GM12878 (cell line): ENCODE data around the gene TTC32.

Experiments
- BACH1 ChIP-seq: fragments of 450-650 bp; IDR thresholded peaks from 2 replicates; pipeline ENCODE4 v1.6.1; 2017; ENCODE audit warnings: mild to moderate bottlenecking, borderline replicate concordance
- CHD4 ChIP-seq: fragments of 200-600 bp; sonication (generic); IDR thresholded peaks from 2 replicates; pipeline ENCODE4 v1.6.1; 2016; ENCODE audit warnings: mild to moderate bottlenecking
- EP300 ChIP-seq, 2 experiments: fragments of 150-350 bp in 1 of 2; IDR thresholded peaks; 2 replicates each; pipeline ENCODE4 v1.6.1; 2011 to 2012; ENCODE audit warnings: low read depth in 2 of 2, low read length in 2 of 2, borderline replicate concordance in 1 of 2, improper control_type of control experiment in 1 of 2, inconsistent platforms in 1 of 2; ENCODE audit not compliant: control insufficient read depth in 1 of 2
- ZZZ3 ChIP-seq: IDR thresholded peaks from 2 replicates; pipeline ENCODE4 v1.6.1; 2011; ENCODE audit warnings: low read depth; ENCODE audit not compliant: control insufficient read depth, insufficient read length
- TF ChIP-seq, protein P1 (sequence below): fragments of 450-650 bp; IDR thresholded peaks from 2 replicates; pipeline ENCODE4 v1.6.1; 2017; ENCODE audit warnings: mild to moderate bottlenecking

DNA sequence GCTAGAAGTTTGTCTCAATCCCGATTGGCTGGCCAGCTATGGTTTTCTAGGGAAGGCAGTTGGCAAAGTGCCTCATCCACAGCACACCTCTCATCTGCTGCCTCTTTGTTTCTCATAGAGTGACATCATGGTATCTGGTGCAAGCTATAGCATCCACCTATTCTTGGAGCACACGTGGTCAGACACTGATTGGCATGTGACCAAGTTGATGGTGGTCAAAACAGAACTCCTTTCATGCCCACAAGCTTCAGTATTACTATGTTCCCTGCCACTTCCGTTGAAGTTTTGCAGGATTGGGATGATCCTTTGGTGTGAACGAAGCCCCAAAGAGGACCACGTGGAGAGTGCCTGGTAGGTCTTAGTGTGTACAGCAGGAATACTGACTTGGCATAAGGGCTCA, 28.8 kb downstream of the TTC32 start:
- TF ChIP-seq BACH1 (no peak), CHD4 (no peak), ZZZ3 (no peak), EP300 (IDR thresholded peaks at IDR 0.05; ENCODE audit: borderline replicate concordance in 1 of 2, control insufficient read depth in 1 of 2, low read depth in 2 of 2, low read length in 2 of 2) (no peak)
- TF ChIP-seq, protein P1, sequence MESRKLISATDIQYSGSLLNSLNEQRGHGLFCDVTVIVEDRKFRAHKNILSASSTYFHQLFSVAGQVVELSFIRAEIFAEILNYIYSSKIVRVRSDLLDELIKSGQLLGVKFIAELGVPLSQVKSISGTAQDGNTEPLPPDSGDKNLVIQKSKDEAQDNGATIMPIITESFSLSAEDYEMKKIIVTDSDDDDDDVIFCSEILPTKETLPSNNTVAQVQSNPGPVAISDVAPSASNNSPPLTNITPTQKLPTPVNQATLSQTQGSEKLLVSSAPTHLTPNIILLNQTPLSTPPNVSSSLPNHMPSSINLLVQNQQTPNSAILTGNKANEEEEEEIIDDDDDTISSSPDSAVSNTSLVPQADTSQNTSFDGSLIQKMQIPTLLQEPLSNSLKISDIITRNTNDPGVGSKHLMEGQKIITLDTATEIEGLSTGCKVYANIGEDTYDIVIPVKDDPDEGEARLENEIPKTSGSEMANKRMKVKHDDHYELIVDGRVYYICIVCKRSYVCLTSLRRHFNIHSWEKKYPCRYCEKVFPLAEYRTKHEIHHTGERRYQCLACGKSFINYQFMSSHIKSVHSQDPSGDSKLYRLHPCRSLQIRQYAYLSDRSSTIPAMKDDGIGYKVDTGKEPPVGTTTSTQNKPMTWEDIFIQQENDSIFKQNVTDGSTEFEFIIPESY: no peak
